T47D (cell line): ENCODE results near the gene XDH.

Experiments
- DNase-seq, 2 experiments: peaks; one replicate each; pipeline versions ENCODE4 v3.0.0 to v3.0.0-alpha.2; 2011 to 2012; ENCODE audit warnings: low read depth in 1 of 2, low spot score in 1 of 2
- JUND ChIP-seq: IDR thresholded peaks from 2 replicates; pipeline ENCODE4 v1.6.1; 2012; ENCODE audit warnings: low read depth
- in situ Hi-C: cut with HindIII; loops from 2 replicates; pipeline ENCODE4 v1.10.0; 2016; ENCODE audit warnings: low sequenced_read_pairs, low pct_unique_long_range_greater_than_20kb

Gene XDH

DNA sequence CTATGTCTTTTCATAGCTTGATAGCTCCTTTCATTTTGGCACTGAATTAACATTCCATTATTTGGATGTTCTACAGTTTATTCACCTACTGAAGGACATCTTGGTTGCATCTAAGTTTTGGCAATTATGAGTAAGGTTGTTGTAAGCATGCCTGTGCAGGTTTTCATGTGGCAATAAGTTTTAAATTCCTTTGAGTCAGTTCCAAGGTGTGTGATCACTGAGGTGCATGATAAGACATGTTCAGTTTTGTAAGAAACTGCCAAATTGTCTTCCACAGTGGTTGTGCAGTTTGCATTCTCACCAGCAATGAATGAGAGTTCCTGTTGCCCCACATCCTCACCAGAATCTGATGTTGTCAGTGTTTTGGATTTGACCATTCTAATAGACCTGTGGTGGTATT is 24.2 kb downstream of the XDH start:
- TF ChIP-seq JUND, result no peak
- in situ Hi-C loops, result no loop called here
- no peak for DNase-seq

- no peak for TF ChIP-seq JUND
- DNase-seq, result no peak
- in situ Hi-C loops, result no loop called here
These were observed 25.8 kb downstream of the XDH start for GRCh38 chr2:31388736-31389135.

GRCh38 chr2:31387850-31388249 is 26.7 kb downstream of the XDH start:
- in situ Hi-C loops, result no loop called here
- no peak for TF ChIP-seq JUND
- no peak for DNase-seq

DNA sequence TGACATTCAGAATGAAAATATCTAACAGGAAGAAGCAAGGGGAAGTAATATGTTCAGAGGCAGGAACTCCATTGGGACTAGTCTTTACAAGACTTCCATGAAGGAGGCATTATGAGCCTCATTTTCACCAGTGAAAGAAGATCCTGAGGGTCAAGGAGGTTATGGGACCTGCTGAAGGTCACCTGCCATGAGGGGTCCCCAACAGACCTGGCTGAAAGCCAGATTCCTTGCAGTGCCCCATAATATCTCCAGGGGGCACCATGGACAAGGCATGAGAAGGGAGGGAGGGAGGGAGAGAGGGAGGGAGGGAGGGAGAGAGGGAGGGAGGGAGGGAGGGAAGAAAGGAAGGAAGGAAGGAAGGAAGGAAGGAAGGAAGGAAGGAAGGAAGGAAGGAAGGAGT is 27.9 kb downstream of the XDH start:
- in situ Hi-C loops, result no loop called here
- TF ChIP-seq JUND, result no peak
- DNase-seq, result no peak

- no peak for TF ChIP-seq JUND
- DNase-seq, result no peak
- in situ Hi-C loops, result no loop called here
These were observed 28.4 kb downstream of the XDH start for GRCh38 chr2:31386172-31386571.

GRCh38 chr2:31384771-31385276 is 29.7 kb downstream of the XDH start:
- TF ChIP-seq JUND, result no peak
- DNase-seq, result no peak
- in situ Hi-C loops, result no loop called here

DNA sequence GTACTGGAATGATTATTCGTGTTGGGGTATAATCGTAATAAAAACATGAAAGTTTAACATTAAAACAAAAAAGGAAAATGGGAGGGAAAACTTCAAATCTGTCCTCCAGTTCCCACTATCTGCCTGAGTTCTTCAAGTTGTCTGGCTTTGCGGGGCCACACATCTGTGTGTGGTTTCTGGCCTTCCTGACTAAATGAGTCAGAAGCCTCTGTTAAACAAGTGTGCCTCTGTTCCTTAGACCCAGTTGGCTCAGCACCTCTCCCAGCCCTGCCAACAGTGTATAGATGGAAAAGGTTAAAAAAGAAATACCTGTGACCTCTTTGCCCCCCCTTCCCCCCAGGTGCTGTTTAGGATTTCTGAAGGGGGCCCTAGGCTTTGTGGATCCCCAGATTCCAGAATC is 30.2 kb downstream of the XDH start:
- no peak for TF ChIP-seq JUND
- DNase-seq, result no peak
- in situ Hi-C loops, result no loop called here

- no peak for TF ChIP-seq JUND
- in situ Hi-C loops, result no loop called here
- no peak for DNase-seq
These were observed 30.9 kb downstream of the XDH start for GRCh38 chr2:31383471-31384153.

DNA sequence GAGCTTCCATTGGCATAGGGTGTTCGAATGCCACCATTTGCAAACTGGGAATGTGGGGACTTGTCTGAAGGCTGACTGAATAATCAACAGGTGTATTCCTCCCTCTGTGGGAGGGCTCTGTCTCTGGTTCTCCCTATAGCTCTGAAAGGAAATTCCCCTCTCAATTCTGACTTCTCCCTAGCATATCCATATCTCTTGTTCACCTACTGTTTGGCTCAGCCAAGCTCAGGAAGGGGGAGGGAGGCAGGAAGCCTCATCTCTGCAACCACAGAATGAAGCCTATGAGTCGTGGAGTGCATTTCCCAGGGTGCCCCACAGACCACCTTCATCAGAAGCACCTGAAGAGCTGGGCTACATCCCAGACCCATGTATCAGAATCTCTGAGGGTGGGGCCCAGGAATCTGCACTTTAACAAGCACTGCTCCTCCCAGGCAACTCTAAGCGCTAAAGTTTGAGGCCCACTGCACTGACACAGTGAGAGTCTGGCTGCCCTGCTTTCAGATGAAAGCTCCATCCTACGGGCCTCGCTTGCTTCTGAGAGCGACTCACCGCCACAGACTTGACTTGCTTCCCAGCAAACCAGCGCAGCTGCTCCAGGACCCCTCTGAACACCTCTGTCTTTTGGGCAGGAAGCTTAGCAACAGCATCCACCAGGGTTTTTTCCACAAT is 32.0 kb downstream of the XDH start:
- in situ Hi-C loops, result no loop called here
- DNase-seq, result no peak
- no peak for TF ChIP-seq JUND

DNA sequence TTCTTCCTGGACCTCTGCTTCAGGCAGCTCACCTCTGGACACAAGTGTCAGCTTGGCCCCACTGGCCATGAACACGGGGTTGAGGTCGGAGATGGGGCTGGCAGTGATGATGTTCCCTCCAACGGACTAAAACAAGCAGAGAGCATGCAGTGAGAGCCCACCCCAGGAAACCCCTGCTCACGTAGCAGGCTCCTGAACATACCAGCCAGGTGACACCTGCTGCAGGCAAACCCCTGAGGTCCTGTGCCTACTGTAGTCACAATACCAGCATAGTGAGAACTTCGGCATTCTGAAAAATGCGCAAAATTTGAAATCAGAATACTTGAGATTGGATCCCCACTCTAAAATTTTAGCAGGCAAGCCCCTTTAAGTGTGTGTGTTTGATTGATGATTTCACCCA is 32.9 kb downstream of the XDH start:
- TF ChIP-seq JUND, result no peak
- DNase-seq, result no peak
- in situ Hi-C loops, result no loop called here

- DNase-seq, result no peak
- TF ChIP-seq JUND, result no peak
- in situ Hi-C loops, result no loop called here
These were observed 34.3 kb downstream of the XDH start for GRCh38 chr2:31380243-31380642.

GRCh38 chr2:31379747-31380146 is 34.8 kb downstream of the XDH start:
- TF ChIP-seq JUND, result no peak
- in situ Hi-C loops, result no loop called here
- DNase-seq, result no peak

DNA sequence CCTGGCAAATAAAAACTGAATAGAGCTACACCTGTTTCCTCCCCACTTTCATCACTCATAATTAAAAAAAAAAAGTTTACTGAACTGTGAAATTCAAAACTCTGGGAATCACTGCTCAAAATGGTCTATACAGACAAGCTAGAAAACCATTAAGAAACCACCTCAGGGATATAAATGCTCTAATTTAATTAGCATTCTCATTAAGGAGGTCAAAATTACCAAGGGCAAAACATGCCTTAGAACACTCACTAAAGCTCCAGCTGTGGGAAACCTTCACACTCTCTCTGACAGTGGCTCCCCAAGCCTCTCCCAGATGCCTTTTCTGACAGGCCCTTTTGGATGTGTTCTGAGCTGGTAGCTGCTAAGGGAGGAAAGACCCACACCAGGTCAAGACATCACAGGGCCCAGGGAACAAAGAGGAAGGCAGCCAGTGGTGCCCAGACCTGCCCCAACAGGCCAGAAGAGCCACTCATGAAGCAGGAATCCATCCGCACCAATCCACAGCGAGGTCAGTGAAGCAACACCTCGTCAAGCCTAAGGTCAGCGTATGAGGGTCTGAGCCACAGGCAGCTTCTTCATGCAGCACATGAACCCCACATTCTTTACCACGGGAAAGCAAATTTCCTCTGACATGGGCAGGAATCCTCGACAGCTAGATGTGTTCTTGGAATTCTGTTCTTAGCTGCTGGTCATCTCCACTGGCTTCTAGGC is 35.6 kb downstream of the XDH start:
- no peak for TF ChIP-seq JUND
- no peak for DNase-seq
- in situ Hi-C loops, result no loop called here
